HepG2 (cell line): ENCODE measurements around the gene CSNK1G3. TPM values are rescaled to one million over a fixed set of nuclear protein-coding genes. Genes with fewer than 3 reads are reported as not detected.

Source experiments
- ATAC-seq: fragments of 200-7000 bp; cut with Tn5 transposase; 3 replicates; pipeline ENCODE4 v1.9.1; 2020; ENCODE audit warnings: mild to moderate bottlenecking, moderate library complexity
- BruUV-seq: library from RNA; stranded (reverse); fragments of 400-500 nt; replicated peaks from 2 replicates; lab custom pipeline; 2021; lab: Mats Ljungman, UMichigan
- CTCF ChIA-PET: fragments of 300-600 bp; formaldehyde crosslinking; extraction: SDS; loops from one replicate; lab custom pipeline; 2021; ENCODE audit warnings: low total read pairs, inconsistent platforms, low intra/inter-chr PET ratio; lab: Yijun Ruan, JAX
- POLR2A ChIA-PET: fragments of 350-600 bp; sonication (Branson Sonifier 250); formaldehyde crosslinking; loops from one replicate; lab custom pipeline; 2020; ENCODE audit warnings: antibody characterized with exemption, inconsistent platforms; lab: Yijun Ruan, JAX
- DNase-seq: peaks from one replicate; pipeline ENCODE4 v3.0.0-alpha.2; 2015; ENCODE audit warnings: low spot score
- FAIRE-seq: peaks from 3 replicates; lab custom pipeline; 2011; peaks lifted over from hg19 to GRCh38; lab: Jason Lieb, UNC
- H2AFZ ChIP-seq: one replicate; pipeline ENCODE4 v1.6.1; 2011; ENCODE audit warnings: low read length, inconsistent platforms
- H3K27ac ChIP-seq: fragments of 300-600 bp; 3 replicates; pipeline ENCODE4 v1.8.0; 2011; ENCODE audit warnings: mixed run types, mild to moderate bottlenecking, mixed read lengths, low read length, inconsistent platforms; ENCODE audit not compliant: insufficient read depth; ENCODE audit errors: extremely low read length
- H3K27me3 ChIP-seq, 2 experiments: fragments of 200-600 bp in 1 of 2; 2 replicates in 1 of 2; 3 replicates in 1 of 2; pipeline versions ENCODE4 v1.6.0 to v1.8.0; 2011; ENCODE audit warnings: low read length in 2 of 2, mild to moderate bottlenecking in 2 of 2, moderate library complexity in 2 of 2, inconsistent platforms in 1 of 2; ENCODE audit not compliant: insufficient read depth in 2 of 2, control insufficient read depth in 1 of 2
- H3K36me3 ChIP-seq, 2 experiments: fragments of 200-600 bp in 1 of 2; replicated peaks in 1 of 2; 2 replicates in 1 of 2; 3 replicates in 1 of 2; pipeline versions ENCODE4 v1.5.1 to v1.8.0; 2011; ENCODE audit warnings: low read length in 2 of 2, inconsistent platforms in 1 of 2; ENCODE audit not compliant: insufficient read depth in 2 of 2, control insufficient read depth in 1 of 2
- H3K4me1 ChIP-seq: 2 replicates; pipeline ENCODE4 v1.5.1; 2012; ENCODE audit warnings: low read length, inconsistent platforms; ENCODE audit not compliant: insufficient read depth
- H3K4me2 ChIP-seq: 2 replicates; pipeline ENCODE4 v1.6.0; 2011; ENCODE audit warnings: low read depth, low read length, inconsistent platforms
- H3K4me3 ChIP-seq, 3 experiments: fragments of 200-600 bp in 1 of 3; sonication (generic), shearing (Covaris generic) in 1 of 3; replicated peaks in 1 of 3; 2 replicates each; pipeline ENCODE4 v1.5.1; 2011 to 2016; ENCODE audit warnings: low read length in 3 of 3, inconsistent platforms in 2 of 3, low read depth in 2 of 3, mild to moderate bottlenecking in 2 of 3, control low read depth in 1 of 3, mixed read lengths in 1 of 3; ENCODE audit not compliant: insufficient read depth in 1 of 3
- H3K79me2 ChIP-seq: one replicate; pipeline ENCODE4 v1.6.1; 2011; ENCODE audit warnings: low read length, inconsistent platforms; ENCODE audit not compliant: insufficient read depth
- H3K9ac ChIP-seq: 2 replicates; pipeline ENCODE4 v1.6.0; 2011; ENCODE audit warnings: mild to moderate bottlenecking, low read depth, low read length, inconsistent platforms; ENCODE audit not compliant: insufficient read depth
- H3K9me3 ChIP-seq: 2 replicates; pipeline ENCODE4 v1.5.1; 2012; ENCODE audit warnings: mild to moderate bottlenecking, low read length
- H4K20me1 ChIP-seq: 2 replicates; pipeline ENCODE4 v1.6.0; 2011; ENCODE audit warnings: inconsistent platforms, mild to moderate bottlenecking, low read length, moderate library complexity; ENCODE audit not compliant: insufficient read depth
- ASH2L ChIP-seq: fragments of 300-600, 200-600 bp; sonication (generic); IDR thresholded peaks from 2 replicates; pipeline ENCODE4 v1.7.0; 2017; ENCODE audit warnings: low read depth, mild to moderate bottlenecking, moderate library complexity, mixed read lengths, low read length; ENCODE audit not compliant: insufficient read length
- FOSL2 ChIP-seq: sonication (generic); formaldehyde crosslinking; IDR thresholded peaks from 2 replicates; pipeline ENCODE4 v1.4.0; 2020; ENCODE audit warnings: missing genetic modification reagents
- IRF2 ChIP-seq: IDR thresholded peaks from 2 replicates; pipeline ENCODE4 v1.6.1; 2018; ENCODE audit warnings: missing genetic modification reagents, missing compliant biosample characterization
- POLR2AphosphoS2 ChIP-seq: IDR thresholded peaks from 2 replicates; pipeline ENCODE4 v1.6.1; 2011; ENCODE audit warnings: low read depth, low read length, improper control_type of control experiment
- SAP130 ChIP-seq: IDR thresholded peaks from 2 replicates; pipeline ENCODE4 v1.6.1; 2016; ENCODE audit warnings: low read depth
- ZNF776 ChIP-seq: sonication (generic); formaldehyde crosslinking; IDR thresholded peaks from 2 replicates; pipeline ENCODE4 v1.4.0; 2020; ENCODE audit warnings: mild to moderate bottlenecking, missing genetic modification reagents
- WGBS: methylation state at CpG from one replicate; pipeline ENCODE4 v1.1.6; 2017; ENCODE audit warnings: low lambda C conversion rate; 5-methylcytosine and 5-hydroxymethylcytosine counted together
- in situ Hi-C: cut with HindIII; loops from 2 replicates; pipeline ENCODE4 v1.10.0; 2017; ENCODE audit warnings: low pct_unique_long_range_greater_than_20kb; ENCODE audit not compliant: extremely low pct_ligation_motif_present
- intact Hi-C: fragments of 100-400 bp; cut with micrococcal nuclease; formaldehyde crosslinking; loops from one replicate; pipeline ENCODE4 v1.10.0; 2022; ENCODE audit not compliant: unreplicated experiment
- polyA plus RNA-seq, 8 experiments: library from polyadenylated mRNA; depleted of rRNA in 3 of 8; stranded (reverse) in 7 of 8; unstranded in 1 of 8; fragments of >200 nt; fragmentation: Illumina TruSeq in 4 of 8; extraction: Trizol in 4 of 8; gene quantifications; 2 replicates each; pipeline versions ENCODE4 v1.2.1 to v1.2.3, GENCODE V29; 2011 to 2016; ENCODE audit warnings: low read depth in 4 of 8, missing spikeins in 1 of 8, mixed read lengths in 1 of 8; ENCODE audit not compliant: insufficient read depth in 1 of 8
- total RNA-seq, 5 experiments: library from RNA; depleted of rRNA; stranded (reverse); fragments of >200 nt; fragmentation: Illumina TruSeq; extraction: Trizol; gene quantifications; 2 replicates each; pipeline ENCODE4 v1.2.3, GENCODE V29; 2016; ENCODE audit warnings: low read depth in 1 of 5
- TF ChIP-seq, protein P1 (sequence below): sonication (generic); formaldehyde crosslinking; IDR thresholded peaks from 2 replicates; pipeline ENCODE4 v1.4.0; 2020; ENCODE audit warnings: missing genetic modification reagents
- TF ChIP-seq, protein P2 (sequence below): sonication (generic); formaldehyde crosslinking; IDR thresholded peaks from 2 replicates; pipeline ENCODE4 v1.5.1; 2020; ENCODE audit warnings: mild to moderate bottlenecking, missing genetic modification reagents, borderline replicate concordance
- TF ChIP-seq, protein P3 (sequence below): sonication (generic); formaldehyde crosslinking; IDR thresholded peaks from 2 replicates; pipeline ENCODE4 v1.4.0; 2020; ENCODE audit warnings: missing genetic modification reagents
- TF ChIP-seq, protein P4 (sequence below): IDR thresholded peaks from 2 replicates; pipeline ENCODE4 v1.6.1; 2016; ENCODE audit warnings: missing genetic modification reagents, missing compliant biosample characterization

Gene CSNK1G3
- total and polyA plus RNA-seq, 2 of the 13 experiments (the other 11 are each of a cell fraction or from before 2014, with no cell fraction given) = 11.3 to 31.5 TPM

DNA sequence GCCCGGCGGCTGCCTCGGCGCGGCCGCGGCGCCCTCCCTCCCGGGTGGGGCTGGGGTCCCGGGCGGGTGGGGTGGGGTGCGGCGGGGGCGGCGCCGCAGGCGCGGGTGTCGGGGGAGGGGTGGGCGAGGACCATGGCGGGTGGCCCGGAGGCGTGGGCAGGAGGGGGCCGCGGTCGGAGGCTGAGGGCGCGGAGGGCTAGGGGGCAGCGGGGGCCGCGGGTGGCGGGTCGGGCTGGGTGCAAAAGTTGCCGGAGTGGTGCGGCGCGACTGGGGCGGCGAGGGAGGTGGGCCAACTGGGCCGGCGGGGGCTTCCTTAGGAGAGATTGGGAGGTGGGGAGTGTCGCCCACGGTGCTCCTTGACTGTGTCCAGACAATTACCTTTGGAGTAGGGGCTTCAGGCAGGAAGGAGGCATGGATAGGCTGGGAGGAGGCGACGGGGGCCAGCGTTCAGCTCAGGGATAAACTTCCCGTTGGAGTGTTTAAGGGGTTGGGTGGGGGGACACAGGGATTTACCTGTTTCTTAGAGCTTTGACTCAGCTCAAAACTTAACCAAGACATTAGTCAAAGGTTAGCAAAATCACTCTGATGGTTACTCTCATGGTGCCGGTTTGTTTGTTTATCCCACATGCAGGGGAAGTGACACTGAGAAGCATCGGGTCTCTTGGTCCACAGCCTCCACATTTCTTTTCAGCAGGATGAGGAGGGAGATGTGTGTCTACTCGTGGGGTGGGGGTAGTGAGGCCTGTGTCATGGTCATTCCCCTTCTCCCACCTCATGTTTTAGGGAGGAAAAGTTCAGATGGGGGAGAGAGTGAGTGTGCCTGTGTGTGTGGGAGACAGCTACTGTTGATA lies 859 bp downstream of the CSNK1G3 start (continued):
- TF ChIP-seq, protein P1, sequence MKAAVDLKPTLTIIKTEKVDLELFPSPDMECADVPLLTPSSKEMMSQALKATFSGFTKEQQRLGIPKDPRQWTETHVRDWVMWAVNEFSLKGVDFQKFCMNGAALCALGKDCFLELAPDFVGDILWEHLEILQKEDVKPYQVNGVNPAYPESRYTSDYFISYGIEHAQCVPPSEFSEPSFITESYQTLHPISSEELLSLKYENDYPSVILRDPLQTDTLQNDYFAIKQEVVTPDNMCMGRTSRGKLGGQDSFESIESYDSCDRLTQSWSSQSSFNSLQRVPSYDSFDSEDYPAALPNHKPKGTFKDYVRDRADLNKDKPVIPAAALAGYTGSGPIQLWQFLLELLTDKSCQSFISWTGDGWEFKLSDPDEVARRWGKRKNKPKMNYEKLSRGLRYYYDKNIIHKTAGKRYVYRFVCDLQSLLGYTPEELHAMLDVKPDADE = no peak
- no peak for TF ChIP-seq POLR2AphosphoS2

DNA sequence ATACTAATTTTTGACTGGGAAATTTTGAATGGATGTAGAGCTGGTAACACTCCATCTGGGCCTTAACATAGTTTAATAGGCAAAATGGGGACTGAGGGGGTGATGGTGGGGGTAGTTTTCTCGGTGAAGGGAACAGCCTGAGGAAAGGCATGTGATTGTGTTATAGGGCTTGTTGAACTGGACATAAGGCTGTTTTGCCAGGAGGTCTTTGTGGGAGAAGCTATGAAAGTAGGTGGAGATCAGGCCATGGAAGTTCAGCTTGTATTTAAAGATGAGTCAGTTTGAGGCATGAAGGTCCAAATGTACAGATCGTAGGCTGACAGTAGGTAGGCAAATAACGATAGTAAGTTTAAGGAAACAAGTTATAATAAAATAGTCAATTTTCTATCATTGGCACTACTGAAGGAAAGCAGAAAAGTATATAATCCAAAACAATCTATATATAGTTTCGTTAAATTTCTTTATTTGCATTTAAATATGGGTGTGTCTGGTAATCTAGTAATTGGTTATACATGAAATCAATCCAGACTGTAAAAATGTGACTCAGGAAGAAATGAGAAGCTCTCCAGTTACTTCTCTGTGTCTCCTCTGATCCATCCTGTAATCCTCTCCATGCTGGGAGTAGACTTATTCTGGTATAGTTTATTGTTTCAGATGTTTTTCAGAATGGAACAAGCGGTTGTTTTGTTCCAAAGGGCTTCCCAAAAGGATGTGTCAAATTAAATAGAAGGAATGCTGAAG lies 2.8 kb downstream of the CSNK1G3 start:
- FAIRE-seq (peak; percentile 59), DNase-seq (peak; percentile 61), ATAC-seq (peak; percentile 12; the same call in 1 of the 3 replicates)
- Histone ChIP-seq H3K4me3 (peak overlapping the region in 1 of 3 experiments; percentile 2; a peak in 3 of 6 replicates), H4K20me1 (peaks cover 8% of the 10 kb centered on the region; the same call in 1 of the 2 replicates), H3K9ac (no peak overlapping the region; the same call in 1 of the 2 replicates), H3K36me3 (no peaks in the 10 kb centered on the region), H3K79me2 (peaks cover 71% of the 10 kb centered on the region), H3K4me2 (peak overlapping the region; percentile 90), H3K9me3 (no peaks in the 10 kb centered on the region), H3K27me3 (no peaks in the 10 kb centered on the region; a peak in 1 of 5 replicates), H3K27ac (peak overlapping the region; percentile 26), H3K4me1 (peaks cover 47% of the 10 kb centered on the region), H2AFZ (no peak overlapping the region)
- intact Hi-C loops (loop anchor here (1.0 to 10.0 kb wide), 3 partner anchors 91 to 670 kb away; partner anchors contain the start of genes CEP120 and SNX24), in situ Hi-C loops (no loop called here)
- POLR2A ChIA-PET = interaction anchor here (4.5 kb wide), 1 partner anchor 92 kb away, joined by 50 read pairs; the partner anchor contains the start of gene CEP120
- WGBS = 39% methylated on average over 5 of the region's 5 CpGs
- BruUV-seq = no TSS peak
- CTCF ChIA-PET = no interaction called here
- TF ChIP-seq ZNF776 = no peak
- peak; percentile 40; the same call in 1 of the 2 replicates for TF ChIP-seq SAP130 (CRISPR knock-in tag)
- TF ChIP-seq, protein P2, sequence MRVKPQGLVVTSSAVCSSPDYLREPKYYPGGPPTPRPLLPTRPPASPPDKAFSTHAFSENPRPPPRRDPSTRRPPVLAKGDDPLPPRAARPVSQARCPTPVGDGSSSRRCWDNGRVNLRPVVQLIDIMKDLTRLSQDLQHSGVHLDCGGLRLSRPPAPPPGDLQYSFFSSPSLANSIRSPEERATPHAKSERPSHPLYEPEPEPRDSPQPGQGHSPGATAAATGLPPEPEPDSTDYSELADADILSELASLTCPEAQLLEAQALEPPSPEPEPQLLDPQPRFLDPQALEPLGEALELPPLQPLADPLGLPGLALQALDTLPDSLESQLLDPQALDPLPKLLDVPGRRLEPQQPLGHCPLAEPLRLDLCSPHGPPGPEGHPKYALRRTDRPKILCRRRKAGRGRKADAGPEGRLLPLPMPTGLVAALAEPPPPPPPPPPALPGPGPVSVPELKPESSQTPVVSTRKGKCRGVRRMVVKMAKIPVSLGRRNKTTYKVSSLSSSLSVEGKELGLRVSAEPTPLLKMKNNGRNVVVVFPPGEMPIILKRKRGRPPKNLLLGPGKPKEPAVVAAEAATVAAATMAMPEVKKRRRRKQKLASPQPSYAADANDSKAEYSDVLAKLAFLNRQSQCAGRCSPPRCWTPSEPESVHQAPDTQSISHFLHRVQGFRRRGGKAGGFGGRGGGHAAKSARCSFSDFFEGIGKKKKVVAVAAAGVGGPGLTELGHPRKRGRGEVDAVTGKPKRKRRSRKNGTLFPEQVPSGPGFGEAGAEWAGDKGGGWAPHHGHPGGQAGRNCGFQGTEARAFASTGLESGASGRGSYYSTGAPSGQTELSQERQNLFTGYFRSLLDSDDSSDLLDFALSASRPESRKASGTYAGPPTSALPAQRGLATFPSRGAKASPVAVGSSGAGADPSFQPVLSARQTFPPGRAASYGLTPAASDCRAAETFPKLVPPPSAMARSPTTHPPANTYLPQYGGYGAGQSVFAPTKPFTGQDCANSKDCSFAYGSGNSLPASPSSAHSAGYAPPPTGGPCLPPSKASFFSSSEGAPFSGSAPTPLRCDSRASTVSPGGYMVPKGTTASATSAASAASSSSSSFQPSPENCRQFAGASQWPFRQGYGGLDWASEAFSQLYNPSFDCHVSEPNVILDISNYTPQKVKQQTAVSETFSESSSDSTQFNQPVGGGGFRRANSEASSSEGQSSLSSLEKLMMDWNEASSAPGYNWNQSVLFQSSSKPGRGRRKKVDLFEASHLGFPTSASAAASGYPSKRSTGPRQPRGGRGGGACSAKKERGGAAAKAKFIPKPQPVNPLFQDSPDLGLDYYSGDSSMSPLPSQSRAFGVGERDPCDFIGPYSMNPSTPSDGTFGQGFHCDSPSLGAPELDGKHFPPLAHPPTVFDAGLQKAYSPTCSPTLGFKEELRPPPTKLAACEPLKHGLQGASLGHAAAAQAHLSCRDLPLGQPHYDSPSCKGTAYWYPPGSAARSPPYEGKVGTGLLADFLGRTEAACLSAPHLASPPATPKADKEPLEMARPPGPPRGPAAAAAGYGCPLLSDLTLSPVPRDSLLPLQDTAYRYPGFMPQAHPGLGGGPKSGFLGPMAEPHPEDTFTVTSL (CRISPR knock-in tag) = 0 out of 2 replicates have a peak, but pooled peaks have one; percentile 27
- TF ChIP-seq, protein P3, sequence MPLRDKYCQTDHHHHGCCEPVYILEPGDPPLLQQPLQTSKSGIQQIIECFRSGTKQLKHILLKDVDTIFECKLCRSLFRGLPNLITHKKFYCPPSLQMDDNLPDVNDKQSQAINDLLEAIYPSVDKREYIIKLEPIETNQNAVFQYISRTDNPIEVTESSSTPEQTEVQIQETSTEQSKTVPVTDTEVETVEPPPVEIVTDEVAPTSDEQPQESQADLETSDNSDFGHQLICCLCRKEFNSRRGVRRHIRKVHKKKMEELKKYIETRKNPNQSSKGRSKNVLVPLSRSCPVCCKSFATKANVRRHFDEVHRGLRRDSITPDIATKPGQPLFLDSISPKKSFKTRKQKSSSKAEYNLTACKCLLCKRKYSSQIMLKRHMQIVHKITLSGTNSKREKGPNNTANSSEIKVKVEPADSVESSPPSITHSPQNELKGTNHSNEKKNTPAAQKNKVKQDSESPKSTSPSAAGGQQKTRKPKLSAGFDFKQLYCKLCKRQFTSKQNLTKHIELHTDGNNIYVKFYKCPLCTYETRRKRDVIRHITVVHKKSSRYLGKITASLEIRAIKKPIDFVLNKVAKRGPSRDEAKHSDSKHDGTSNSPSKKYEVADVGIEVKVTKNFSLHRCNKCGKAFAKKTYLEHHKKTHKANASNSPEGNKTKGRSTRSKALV (CRISPR knock-in tag) = no peak
- peak; percentile 41 for TF ChIP-seq ASH2L
- TF ChIP-seq, protein P4, sequence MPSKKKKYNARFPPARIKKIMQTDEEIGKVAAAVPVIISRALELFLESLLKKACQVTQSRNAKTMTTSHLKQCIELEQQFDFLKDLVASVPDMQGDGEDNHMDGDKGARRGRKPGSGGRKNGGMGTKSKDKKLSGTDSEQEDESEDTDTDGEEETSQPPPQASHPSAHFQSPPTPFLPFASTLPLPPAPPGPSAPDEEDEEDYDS (CRISPR knock-in tag) = 0 out of 2 replicates have a peak, but pooled peaks have one; percentile 29
- TF ChIP-seq FOSL2 = peak; percentile 59
- no peak for TF ChIP-seq IRF2
